ENCODE measurements around the gene CYB5R3. TPM values are rescaled to one million over a fixed set of nuclear protein-coding genes. Genes with fewer than 3 reads are reported as not detected.

Gene CYB5R3
- total RNA-seq, 5 donors from 2014 or later (not counting 1 experiment from before 2014, with no cell fraction given): 40.8 to 58.6 (median 51.0) TPM

DNA sequence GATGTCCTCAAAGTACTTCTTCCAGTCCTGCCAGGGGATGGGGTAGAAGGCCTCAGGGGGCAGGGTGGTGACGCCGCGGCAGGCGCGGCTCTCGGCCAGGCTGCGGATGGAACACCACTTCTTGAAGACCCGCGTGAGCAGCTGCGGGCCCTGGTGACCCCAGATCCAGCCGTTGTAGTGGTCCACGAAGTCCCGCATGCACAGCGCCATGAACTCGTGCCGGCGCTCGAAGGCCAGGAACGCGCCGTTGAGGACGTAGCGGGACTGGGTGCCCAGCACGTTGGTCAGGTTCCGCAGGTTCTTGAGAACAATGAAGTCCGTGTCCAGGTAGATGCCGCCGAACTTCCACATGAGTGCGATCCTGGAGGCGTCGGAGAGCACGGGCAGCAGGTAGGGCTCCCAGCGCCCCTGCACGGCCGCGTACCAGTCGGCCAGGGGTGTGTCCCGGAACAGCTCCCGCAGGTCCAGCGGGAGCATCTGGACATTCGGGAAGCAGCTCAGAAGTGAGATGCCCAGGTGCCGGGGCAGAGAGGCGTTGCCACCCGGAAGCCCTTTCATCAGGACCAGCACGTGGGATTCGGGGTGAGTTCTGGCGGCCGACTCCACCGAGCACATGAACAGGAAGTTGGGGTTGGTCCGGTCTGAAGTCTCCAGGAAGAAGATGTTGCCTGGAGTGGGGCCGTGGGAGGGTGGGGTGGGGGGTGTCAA, 44.0 kb upstream of the CYB5R3 start:
- no peaks in the 10 kb centered on the region for H3K36me3 Mint-ChIP-seq
- Histone ChIP-seq H3K27me3 (replicated peaks in 1 of 2; ENCODE audit: control insufficient read depth in 2 of 2, extremely low read depth in 1 of 2, insufficient read depth in 2 of 2, low read length in 1 of 2) (peaks cover 0 to 34% of the 10 kb centered on the region in 2 experiments), H3K4me1 (ENCODE audit: control insufficient read depth in 1 of 2, extremely low read depth in 1 of 2, insufficient read depth in 2 of 2, low read length in 2 of 2) (no peaks in the 10 kb centered on the region), H3K27ac (ENCODE audit: low read length) (no peak overlapping the region), H3K4me3 (ENCODE audit: control insufficient read depth in 1 of 2, extremely low read depth in 1 of 2, low read length in 1 of 2) (no peak overlapping the region), H3K36me3 (ENCODE audit: control insufficient read depth in 2 of 2, extremely low read depth in 1 of 2, insufficient read depth in 1 of 2, low read length in 1 of 2) (no peaks in the 10 kb centered on the region), H3K9me3 (no peaks in the 10 kb centered on the region)
- H3K27ac Mint-ChIP-seq: no peak overlapping the region
- H3K9me3 Mint-ChIP-seq: no peaks in the 10 kb centered on the region
- POLR2A ChIA-PET: interaction anchor here in 1 of 2 donors (0.6 kb wide), 1 partner anchor 1269 kb away, joined by 4 read pairs; no protein-coding TSS in a partner anchor
- no peaks in the 10 kb centered on the region for H3K4me1 Mint-ChIP-seq
- CTCF ChIA-PET: no interaction called here
- 89% methylated on average over 50 of the region's 51 CpGs for WGBS (ENCODE audit: insufficient coverage)
- ATAC-seq (replicated peaks in 1 of 4) (no peak), DNase-seq (no peak)
- H3K27me3 Mint-ChIP-seq: peaks cover 0 to 1% of the 10 kb centered on the region in 2 donors
- no peak overlapping the region for H3K4me3 Mint-ChIP-seq

- H3K9me3 Mint-ChIP-seq: no peaks in the 10 kb centered on the region
These were observed 43.3 kb upstream of the CYB5R3 start for GRCh38 chr22:42692239-42693054.

GRCh38 chr22:42691440-42691839, 42.2 kb upstream of the CYB5R3 start:
- Histone ChIP-seq H3K27ac (ENCODE audit: low read length) (no peak overlapping the region), H3K36me3 (ENCODE audit: control insufficient read depth in 2 of 2, extremely low read depth in 1 of 2, insufficient read depth in 1 of 2, low read length in 1 of 2) (no peaks in the 10 kb centered on the region), H3K27me3 (replicated peaks in 1 of 2; ENCODE audit: control insufficient read depth in 2 of 2, extremely low read depth in 1 of 2, insufficient read depth in 2 of 2, low read length in 1 of 2) (peaks cover 0 to 42% of the 10 kb centered on the region in 2 experiments), H3K4me3 (ENCODE audit: control insufficient read depth in 1 of 2, extremely low read depth in 1 of 2, low read length in 1 of 2) (no peak overlapping the region), H3K9me3 (no peaks in the 10 kb centered on the region), H3K4me1 (ENCODE audit: control insufficient read depth in 1 of 2, extremely low read depth in 1 of 2, insufficient read depth in 2 of 2, low read length in 2 of 2) (no peaks in the 10 kb centered on the region)
- Mint-ChIP-seq H3K27ac (no peak overlapping the region), H3K36me3 (no peaks in the 10 kb centered on the region), H3K4me1 (no peaks in the 10 kb centered on the region), H3K9me3 (no peaks in the 10 kb centered on the region), H3K4me3 (no peak overlapping the region), H3K27me3 (peaks cover 0 to 1% of the 10 kb centered on the region in 2 donors)
- ChIA-PET POLR2A (no interaction called here), CTCF (no interaction called here)
- WGBS (ENCODE audit: insufficient coverage): 77% methylated on average over 8 of the region's 10 CpGs
- DNase-seq (no peak), ATAC-seq (replicated peaks in 1 of 4) (no peak)

More at GRCh38 chr22:42692239-42693054, 43.3 kb upstream of the CYB5R3 start:
- Mint-ChIP-seq H3K27ac (no peak overlapping the region), H3K4me1 (no peaks in the 10 kb centered on the region), H3K4me3 (no peak overlapping the region), H3K27me3 (peaks cover 0 to 1% of the 10 kb centered on the region in 2 donors), H3K36me3 (no peaks in the 10 kb centered on the region)
- Histone ChIP-seq H3K4me1 (ENCODE audit: control insufficient read depth in 1 of 2, extremely low read depth in 1 of 2, insufficient read depth in 2 of 2, low read length in 2 of 2) (no peaks in the 10 kb centered on the region), H3K27me3 (replicated peaks in 1 of 2; ENCODE audit: control insufficient read depth in 2 of 2, extremely low read depth in 1 of 2, insufficient read depth in 2 of 2, low read length in 1 of 2) (peaks cover 0 to 34% of the 10 kb centered on the region in 2 experiments), H3K36me3 (ENCODE audit: control insufficient read depth in 2 of 2, extremely low read depth in 1 of 2, insufficient read depth in 1 of 2, low read length in 1 of 2) (no peaks in the 10 kb centered on the region), H3K4me3 (ENCODE audit: control insufficient read depth in 1 of 2, extremely low read depth in 1 of 2, low read length in 1 of 2) (no peak overlapping the region), H3K9me3 (no peaks in the 10 kb centered on the region), H3K27ac (ENCODE audit: low read length) (no peak overlapping the region)
- WGBS (ENCODE audit: insufficient coverage): 86% methylated on average over 26 of the region's 32 CpGs
- ChIA-PET POLR2A (no interaction called here), CTCF (no interaction called here)
- ATAC-seq (replicated peaks in 1 of 4) (no peak), DNase-seq (no peak)

DNA sequence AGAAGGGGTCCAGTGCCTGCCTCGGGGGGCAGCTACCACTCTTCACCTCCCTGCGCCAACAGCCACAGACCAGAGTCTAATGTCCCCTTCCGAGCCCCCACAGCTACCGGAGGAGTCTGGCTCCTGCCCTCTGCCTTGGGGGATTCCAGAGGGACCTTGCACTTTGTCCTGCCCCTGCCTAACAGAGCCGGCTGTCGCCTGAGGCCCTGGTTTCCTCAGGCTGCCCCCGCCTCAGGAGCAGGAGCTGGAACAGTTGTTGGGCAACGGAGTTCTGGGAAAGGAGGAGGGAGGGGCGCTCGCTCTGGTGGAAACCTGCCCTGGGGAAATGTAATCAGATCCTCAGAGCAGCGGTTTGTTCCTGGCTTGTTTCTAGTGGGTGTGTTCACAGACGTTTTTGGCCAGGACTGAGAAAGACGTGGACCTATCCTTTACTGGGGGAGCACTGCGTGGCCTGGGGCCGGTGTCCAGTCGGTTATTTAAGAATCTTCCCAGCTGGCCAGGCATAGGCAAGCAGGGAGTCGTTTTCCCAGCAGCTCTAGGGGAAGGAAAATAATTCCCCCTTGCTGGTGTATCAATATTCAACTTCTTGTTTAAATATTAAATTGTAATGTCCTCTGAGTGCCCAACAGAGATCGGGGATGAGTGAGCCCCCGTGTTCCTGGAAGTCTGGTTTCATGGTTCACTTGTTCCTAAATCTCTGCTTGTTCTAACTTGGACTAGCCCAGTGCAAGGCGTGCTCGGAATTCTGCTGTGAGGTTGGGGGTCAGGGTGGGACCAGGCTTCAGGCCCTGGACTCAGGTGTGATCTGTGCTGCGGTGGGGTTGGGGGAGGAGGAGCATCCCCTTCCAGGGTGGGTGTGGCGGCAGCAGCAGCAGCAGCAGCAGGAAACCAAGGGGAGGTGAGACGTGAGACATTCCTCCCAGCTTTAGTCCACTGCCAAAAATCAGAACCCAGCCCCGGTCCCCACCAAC, 39.3 kb upstream of the CYB5R3 start:
- Mint-ChIP-seq H3K4me3 (no peak overlapping the region), H3K27ac (no peak overlapping the region), H3K9me3 (no peaks in the 10 kb centered on the region), H3K4me1 (no peaks in the 10 kb centered on the region), H3K36me3 (no peaks in the 10 kb centered on the region), H3K27me3 (peaks cover 0 to 2% of the 10 kb centered on the region in 2 donors)
- ChIA-PET CTCF (no interaction called here), POLR2A (interaction anchor here in 1 of 2 donors (0.6 kb wide), 1 partner anchor 126 kb away, joined by 3 read pairs; no protein-coding TSS in a partner anchor)
- H3K36me3 ChIP-seq (ENCODE audit: control insufficient read depth in 2 of 2, extremely low read depth in 1 of 2, insufficient read depth in 1 of 2, low read length in 1 of 2): no peaks in the 10 kb centered on the region
- WGBS (ENCODE audit: insufficient coverage): 80% methylated on average over 14 of the region's 25 CpGs
- peaks cover 0 to 44% of the 10 kb centered on the region in 2 experiments for H3K27me3 ChIP-seq (replicated peaks in 1 of 2; ENCODE audit: control insufficient read depth in 2 of 2, extremely low read depth in 1 of 2, insufficient read depth in 2 of 2, low read length in 1 of 2)
- ATAC-seq (replicated peaks in 1 of 4) (no peak), DNase-seq (no peak)
- no peak overlapping the region for H3K27ac ChIP-seq (ENCODE audit: low read length)
- no peak overlapping the region for H3K4me3 ChIP-seq (ENCODE audit: control insufficient read depth in 1 of 2, extremely low read depth in 1 of 2, low read length in 1 of 2)
- no peaks in the 10 kb centered on the region for H3K9me3 ChIP-seq
- no peaks in the 10 kb centered on the region for H3K4me1 ChIP-seq (ENCODE audit: control insufficient read depth in 1 of 2, extremely low read depth in 1 of 2, insufficient read depth in 2 of 2, low read length in 2 of 2)

DNA sequence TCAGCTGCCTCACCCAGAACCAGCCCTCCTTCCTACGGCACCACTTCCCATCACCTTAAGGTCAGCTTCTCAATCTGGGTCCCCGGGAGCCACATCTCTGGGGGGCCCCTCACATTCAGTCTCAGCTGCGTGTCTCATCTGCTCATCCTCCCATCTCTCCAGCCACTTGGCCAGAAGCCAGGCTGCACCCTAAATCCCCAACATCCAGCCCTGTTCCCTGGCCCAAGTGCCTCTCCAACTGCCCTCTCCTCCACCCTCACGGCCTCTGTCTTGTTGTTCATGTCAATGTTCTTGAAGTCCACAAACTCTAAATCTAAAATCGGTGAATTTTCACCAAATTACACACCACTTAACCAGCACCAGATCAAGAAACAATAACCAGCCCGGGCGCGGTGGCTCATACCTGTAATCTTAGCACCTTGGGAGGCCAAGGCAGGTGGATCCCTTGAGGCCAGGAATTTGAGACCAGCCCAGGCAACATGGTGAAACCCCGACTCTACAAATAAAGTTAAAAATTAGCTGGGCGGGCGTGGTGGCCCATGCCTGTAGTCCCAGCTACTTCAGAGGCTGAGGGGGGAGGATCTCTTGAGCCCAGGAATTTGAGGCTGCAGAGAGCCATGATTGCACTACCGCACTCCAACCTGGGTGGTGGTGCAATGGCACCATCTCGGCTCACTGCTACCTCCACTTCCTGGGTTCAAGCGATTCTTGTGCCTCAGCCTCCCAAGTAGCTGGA, 37.7 kb upstream of the CYB5R3 start:
- ATAC-seq (replicated peaks in 1 of 4): no peak
- Histone ChIP-seq H3K27me3 (replicated peaks in 1 of 2; ENCODE audit: control insufficient read depth in 2 of 2, extremely low read depth in 1 of 2, insufficient read depth in 2 of 2, low read length in 1 of 2) (peaks cover 0 to 41% of the 10 kb centered on the region in 2 experiments), H3K27ac (ENCODE audit: low read length) (no peak overlapping the region), H3K9me3 (no peaks in the 10 kb centered on the region), H3K36me3 (ENCODE audit: control insufficient read depth in 2 of 2, extremely low read depth in 1 of 2, insufficient read depth in 1 of 2, low read length in 1 of 2) (no peaks in the 10 kb centered on the region), H3K4me1 (ENCODE audit: control insufficient read depth in 1 of 2, extremely low read depth in 1 of 2, insufficient read depth in 2 of 2, low read length in 2 of 2) (no peaks in the 10 kb centered on the region), H3K4me3 (ENCODE audit: control insufficient read depth in 1 of 2, extremely low read depth in 1 of 2, low read length in 1 of 2) (no peak overlapping the region)
- 88% methylated on average over 10 of the region's 14 CpGs for WGBS (ENCODE audit: insufficient coverage)
- H3K9me3 Mint-ChIP-seq: no peaks in the 10 kb centered on the region
- no peak overlapping the region for H3K4me3 Mint-ChIP-seq
- CTCF ChIA-PET: interaction anchor here in 1 of 2 donors (0.6 kb wide), 1 partner anchor 217 kb away, joined by 3 read pairs; no protein-coding TSS in a partner anchor
- POLR2A ChIA-PET: no interaction called here
- H3K36me3 Mint-ChIP-seq: no peaks in the 10 kb centered on the region
- no peaks in the 10 kb centered on the region for H3K4me1 Mint-ChIP-seq
- H3K27ac Mint-ChIP-seq: no peak overlapping the region
- DNase-seq: no peak
- peaks cover 2 to 3% of the 10 kb centered on the region in 2 donors for H3K27me3 Mint-ChIP-seq
